GM23338 (cell line): ENCODE measurements around the gene AQP11. TPM values are rescaled to one million over a fixed set of nuclear protein-coding genes. Genes with fewer than 3 reads are reported as not detected.
A peak's percentile ranks its signal among the peaks of the same experiment; 100 is the strongest.
"Not testable (repeated sequence)": the region's sequence is repeated elsewhere in the genome, so short reads cannot be mapped to it uniquely, and the experiment has no call there.

Experiments used
- ATAC-seq: fragments of 200-7000 bp; cut with Tn5 transposase; 3 replicates; pipeline ENCODE4 v1.9.1; 2020
- DNase-seq: peaks from one replicate; pipeline ENCODE4 v3.0.0-alpha.2; 2015; ENCODE audit warnings: low spot score
- H2AFZ ChIP-seq: fragments of 200-600 bp; sonication (generic); 2 replicates; pipeline ENCODE4 v1.8.0; 2016; ENCODE audit warnings: antibody characterized with exemption, mild to moderate bottlenecking, moderate library complexity
- H3F3A ChIP-seq: fragments of 200-600 bp; sonication (generic); replicated peaks from 2 replicates; pipeline ENCODE4 v1.8.0; 2017; ENCODE audit warnings: antibody characterized with exemption, mixed run types, low read depth
- H3K27ac ChIP-seq: fragments of 200-600 bp; sonication (generic); 2 replicates; pipeline ENCODE4 v1.6.1; 2016; ENCODE audit warnings: low read depth
- H3K27me3 ChIP-seq: fragments of 200-600 bp; sonication (generic); 2 replicates; pipeline ENCODE4 v1.8.0; 2016; ENCODE audit warnings: mild to moderate bottlenecking, mixed run types, moderate library complexity; ENCODE audit not compliant: insufficient read depth
- H3K36me3 ChIP-seq: fragments of 200-600 bp; sonication (generic); 2 replicates; pipeline ENCODE4 v1.8.0; 2016; ENCODE audit warnings: mild to moderate bottlenecking; ENCODE audit not compliant: insufficient read depth
- H3K4me1 ChIP-seq: fragments of 200-600 bp; sonication (generic); 2 replicates; pipeline ENCODE4 v1.8.0; 2016; ENCODE audit warnings: mild to moderate bottlenecking, moderate library complexity; ENCODE audit not compliant: insufficient read depth
- H3K4me2 ChIP-seq: fragments of 200-600 bp; sonication (generic); 2 replicates; pipeline ENCODE4 v1.7.1; 2017; ENCODE audit warnings: mixed run types
- H3K4me3 ChIP-seq: fragments of 200-600 bp; sonication (generic); 2 replicates; pipeline ENCODE4 v1.6.1; 2016; ENCODE audit warnings: mixed run types
- H3K79me2 ChIP-seq: fragments of 200-600 bp; sonication (generic); replicated peaks from 2 replicates; pipeline ENCODE4 v1.8.0; 2017; ENCODE audit warnings: mild to moderate bottlenecking; ENCODE audit not compliant: insufficient read depth
- H3K9me2 ChIP-seq: fragments of 200-600 bp; sonication (generic); 2 replicates; pipeline ENCODE4 v1.8.0; 2017; ENCODE audit not compliant: insufficient read depth
- H4K20me1 ChIP-seq: fragments of 200-600 bp; sonication (generic); replicated peaks from 2 replicates; pipeline ENCODE4 v1.8.0; 2017; ENCODE audit warnings: mild to moderate bottlenecking; ENCODE audit not compliant: insufficient read depth
- H3K27ac Mint-ChIP-seq: 2 replicates; pipeline ENCODE4 v1.8.0; 2020; ENCODE audit warnings: inconsistent platforms, mild to moderate bottlenecking, moderate library complexity, mixed read lengths
- H3K27me3 Mint-ChIP-seq: 3 replicates; pipeline ENCODE4 v1.8.0; 2022; ENCODE audit warnings: low read depth, mild to moderate bottlenecking, moderate library complexity, mixed read lengths, inconsistent platforms; ENCODE audit not compliant: insufficient read depth, poor library complexity
- H3K36me3 Mint-ChIP-seq: 3 replicates; pipeline ENCODE4 v1.8.0; 2021; ENCODE audit warnings: low read depth, mild to moderate bottlenecking, inconsistent platforms, moderate library complexity, mixed read lengths
- H3K4me1 Mint-ChIP-seq: 3 replicates; pipeline ENCODE4 v1.8.0; 2020; ENCODE audit warnings: mild to moderate bottlenecking, inconsistent platforms, mixed read lengths
- H3K4me3 Mint-ChIP-seq: 3 replicates; pipeline ENCODE4 v1.8.0; 2021; ENCODE audit warnings: moderate library complexity, mild to moderate bottlenecking, inconsistent platforms, mixed read lengths
- H3K9me3 Mint-ChIP-seq: 3 replicates; pipeline ENCODE4 v1.8.0; 2020; ENCODE audit warnings: moderate library complexity, mild to moderate bottlenecking, inconsistent platforms, mixed read lengths
- EZH2 ChIP-seq: fragments of 200-600 bp; sonication (generic); IDR thresholded peaks from one replicate; pipeline ENCODE4 v1.8.0; 2017; ENCODE audit warnings: antibody characterized with exemption, mild to moderate bottlenecking, low read depth; ENCODE audit not compliant: unreplicated experiment
- EZH2phosphoT487 ChIP-seq: fragments of 200-600 bp; sonication (generic); IDR thresholded peaks from one replicate; pipeline ENCODE4 v1.8.1; 2018; ENCODE audit warnings: antibody characterized with exemption; ENCODE audit not compliant: unreplicated experiment
- JUNB ChIP-seq: IDR thresholded peaks from one replicate; pipeline ENCODE4 v1.6.1; 2016; ENCODE audit warnings: antibody characterized with exemption; ENCODE audit not compliant: unreplicated experiment
- NANOG ChIP-seq: IDR thresholded peaks from 2 replicates; pipeline ENCODE4 v1.6.1; 2016; ENCODE audit warnings: antibody characterized with exemption, borderline replicate concordance
- ZNF331 ChIP-seq: fragments of 250-450 bp; sonication (Bioruptor Pico); IDR thresholded peaks from 2 replicates; pipeline ENCODE4 v1.5.0; 2020; ENCODE audit warnings: low read depth, mild to moderate bottlenecking, moderate library complexity
- ZNF462 ChIP-seq: fragments of 250-450 bp; sonication (Bioruptor Pico); IDR thresholded peaks from 2 replicates; pipeline ENCODE4 v1.5.0; 2020; ENCODE audit warnings: mild to moderate bottlenecking, moderate library complexity
- polyA plus RNA-seq: library from polyadenylated mRNA; unstranded; fragments of >200 nt; fragmentation: Nextera tagmentation; extraction: Ambion mirVana; gene quantifications from 2 replicates; pipeline ENCODE4 v1.2.1, GENCODE V29; 2016
- total RNA-seq: library from RNA; depleted of rRNA; stranded (reverse); fragments of >200 nt; shearing (Covaris generic); gene quantifications from 2 replicates; pipeline ENCODE4 v1.2.3, GENCODE V29; 2014

Gene AQP11
- total and polyA plus RNA-seq, 2 experiments from 2014 or later, result 1.8 to 3.4 TPM

DNA sequence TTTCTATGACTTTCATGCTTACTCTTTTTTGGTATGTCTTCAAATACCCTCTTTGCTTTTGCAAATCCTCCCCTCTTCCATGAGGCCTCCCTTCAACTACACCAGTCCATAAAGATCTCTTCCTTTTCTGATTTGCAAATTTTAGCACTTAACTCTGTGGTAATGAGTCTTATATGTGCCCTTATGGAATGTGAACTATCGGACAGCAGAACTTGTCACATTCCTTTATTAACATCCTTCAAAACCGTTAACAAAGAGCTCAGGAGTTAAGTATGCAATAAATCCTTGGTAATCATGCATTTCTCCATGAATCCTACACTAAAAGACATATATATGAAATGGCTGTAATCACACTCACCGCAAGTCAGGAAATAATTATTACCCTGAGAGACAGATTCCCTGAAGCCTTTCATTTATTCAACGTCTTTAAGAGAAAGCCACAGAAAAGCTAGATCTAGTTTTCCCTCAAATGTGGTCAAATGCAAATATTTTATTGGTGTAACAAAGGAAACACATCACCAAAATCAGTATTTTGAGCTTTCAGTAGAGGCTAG lies 40.5 kb downstream of the AQP11 start (continued):
- TF ChIP-seq ZNF462 (CRISPR knock-in tag), result no peak

DNA sequence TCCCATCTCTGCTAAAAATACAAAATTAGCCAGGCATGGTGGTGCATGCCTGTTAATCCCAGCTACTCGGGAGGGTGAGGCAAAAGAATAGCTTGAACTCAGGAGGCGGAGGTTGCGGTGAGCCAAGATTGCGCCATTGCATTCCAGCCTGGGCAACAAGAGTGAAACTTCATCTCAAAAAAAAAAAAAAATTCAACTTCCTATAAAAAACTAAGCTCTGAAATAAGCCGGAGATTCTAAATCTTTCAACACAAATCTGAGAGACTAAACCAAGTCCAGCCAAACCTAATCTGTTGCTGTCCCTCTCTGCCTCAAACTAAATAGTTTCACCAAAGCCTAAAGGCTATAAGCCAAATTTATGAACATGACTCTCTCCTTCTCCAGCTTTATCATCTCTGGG lies 44.2 kb downstream of the AQP11 start:
- H3K79me2 ChIP-seq, result peaks cover 86% of the 10 kb centered on the region
- H3K27ac Mint-ChIP-seq, result not testable (repeated sequence)

GRCh38 chr11:77636731-77637344 lies 47.1 kb downstream of the AQP11 start:
- Histone ChIP-seq H3F3A (no peaks in the 10 kb centered on the region), H3K9me2 (no peaks in the 10 kb centered on the region), H3K79me2 (peaks cover 57% of the 10 kb centered on the region), H3K36me3 (no peaks in the 10 kb centered on the region), H2AFZ (no peak overlapping the region), H3K4me2 (peak overlapping the region; percentile 78), H3K27me3 (no peaks in the 10 kb centered on the region), H3K4me1 (peaks cover 7% of the 10 kb centered on the region; the same call in 1 of the 2 replicates), H3K4me3 (peak overlapping the region; percentile 78), H3K27ac (peak overlapping the region; percentile 76), H4K20me1 (peaks cover 13% of the 10 kb centered on the region)
- DNase-seq (peak; percentile 15), ATAC-seq (peak; percentile 7; the same call in 1 of the 3 replicates)
- Mint-ChIP-seq H3K36me3 (peaks cover 28% of the 10 kb centered on the region), H3K9me3 (no peaks in the 10 kb centered on the region; the same call in 1 of the 3 replicates), H3K4me1 (peaks cover 17% of the 10 kb centered on the region), H3K27me3 (peaks cover 3% of the 10 kb centered on the region), H3K4me3 (peak overlapping the region; percentile 88), H3K27ac (peak overlapping the region; percentile 79)
- TF ChIP-seq EZH2phosphoT487, result no peak
- TF ChIP-seq NANOG, result no peak
- TF ChIP-seq ZNF331 (CRISPR knock-in tag), result no peak
- no peak for TF ChIP-seq JUNB
- TF ChIP-seq EZH2, result no peak

More for the DNA sequence above, 44.2 kb downstream of the AQP11 start:
- H3K4me1 Mint-ChIP-seq, result peaks cover 17% of the 10 kb centered on the region
- not testable (repeated sequence) for ATAC-seq, H3K4me3 ChIP-seq, H3K4me3 Mint-ChIP-seq, H3K9me2 ChIP-seq, H3K27me3 Mint-ChIP-seq, H3K4me2 ChIP-seq, H3K9me3 Mint-ChIP-seq, H3K36me3 ChIP-seq, H3K4me1 ChIP-seq, H3K27me3 ChIP-seq, DNase-seq, H2AFZ ChIP-seq, H3F3A ChIP-seq
- peak overlapping the region; percentile 27; the same call in 1 of the 2 replicates for H3K27ac ChIP-seq
- peaks cover 32% of the 10 kb centered on the region for H3K36me3 Mint-ChIP-seq
- peaks cover 13% of the 10 kb centered on the region for H4K20me1 ChIP-seq
